CD14-positive monocyte (primary cell): Measurements from ENCODE around the gene ZIM2. TPM values are rescaled to one million over a fixed set of nuclear protein-coding genes. Genes with fewer than 3 reads are reported as not detected.

Source experiments
- DNase-seq, 3 donors: peaks; one replicate each; pipeline ENCODE4 v3.0.0-alpha.2; 2011 to 2022
- H2AFZ ChIP-seq: 2 replicates; pipeline ENCODE4 v1.6.0; 2012; ENCODE audit warnings: mild to moderate bottlenecking, low read depth, low read length, inconsistent platforms; ENCODE audit not compliant: insufficient read depth, poor library complexity, severe bottlenecking
- H3K27ac ChIP-seq, 2 donors: 1 replicate in 1 of 2; 2 replicates in 1 of 2; pipeline ENCODE4 v1.5.1; 2012 to 2013; ENCODE audit warnings: low read length in 2 of 2, control low read depth in 1 of 2, inconsistent platforms in 1 of 2, low read depth in 1 of 2, mild to moderate bottlenecking in 1 of 2
- H3K27me3 ChIP-seq, 2 donors: one replicate each; pipeline versions ENCODE4 v1.6.0 to v1.6.1; 2011 to 2013; ENCODE audit warnings: low read length in 2 of 2; ENCODE audit not compliant: control insufficient read depth in 2 of 2, insufficient read depth in 2 of 2
- H3K36me3 ChIP-seq, 2 donors: replicated peaks in 1 of 2; 1 replicate in 1 of 2; 2 replicates in 1 of 2; pipeline versions ENCODE4 v1.5.1 to v1.6.1; 2012 to 2013; ENCODE audit warnings: low read length in 2 of 2, control low read depth in 1 of 2, inconsistent platforms in 1 of 2, mild to moderate bottlenecking in 1 of 2; ENCODE audit not compliant: insufficient read depth in 2 of 2, control insufficient read depth in 1 of 2
- H3K4me1 ChIP-seq, 2 donors: 1 replicate in 1 of 2; 2 replicates in 1 of 2; pipeline versions ENCODE4 v1.5.1 to v1.6.1; 2012 to 2013; ENCODE audit warnings: low read length in 2 of 2, control low read depth in 1 of 2, inconsistent platforms in 1 of 2, mild to moderate bottlenecking in 1 of 2, moderate library complexity in 1 of 2; ENCODE audit not compliant: insufficient read depth in 2 of 2, control insufficient read depth in 1 of 2
- H3K4me2 ChIP-seq: replicated peaks from 2 replicates; pipeline ENCODE3; 2012; ENCODE audit warnings: low read length, moderate library complexity, mild to moderate bottlenecking; ENCODE audit not compliant: poor library complexity, severe bottlenecking; ENCODE audit errors: extremely low read depth
- H3K4me3 ChIP-seq, 3 experiments: fragments of 200-600 bp in 1 of 3; sonication (generic) in 1 of 3; replicated peaks in 1 of 3; 1 replicate in 2 of 3; 2 replicates in 1 of 3; pipeline ENCODE4 v1.5.1; 2011 to 2013; ENCODE audit warnings: low read length in 3 of 3, mild to moderate bottlenecking in 3 of 3, control low read depth in 2 of 3, low read depth in 2 of 3, inconsistent platforms in 1 of 3, moderate library complexity in 1 of 3
- H3K79me2 ChIP-seq: 2 replicates; pipeline ENCODE4 v1.6.0; 2012; ENCODE audit warnings: mild to moderate bottlenecking, control low read depth, inconsistent platforms, low read length, moderate library complexity; ENCODE audit not compliant: insufficient read depth
- H3K9ac ChIP-seq: 2 replicates; pipeline ENCODE4 v1.6.0; 2017; ENCODE audit warnings: low read length, mild to moderate bottlenecking; ENCODE audit not compliant: insufficient read depth, poor library complexity, severe bottlenecking
- H3K9me3 ChIP-seq, 2 donors: replicated peaks in 1 of 2; 1 replicate in 1 of 2; 2 replicates in 1 of 2; pipeline versions ENCODE4 v1.5.1 to v1.6.1; 2012 to 2013; ENCODE audit warnings: low read length in 2 of 2, control low read depth in 1 of 2; ENCODE audit not compliant: control insufficient read depth in 1 of 2, insufficient read depth in 1 of 2
- H4K20me1 ChIP-seq: 2 replicates; pipeline ENCODE4 v1.6.0; 2012; ENCODE audit warnings: mild to moderate bottlenecking, low read length, control low read depth, moderate library complexity; ENCODE audit not compliant: insufficient read depth
- H3K27ac Mint-ChIP-seq, 7 donors: one replicate each; pipeline ENCODE4 v1.8.0; 2020; ENCODE audit warnings: mild to moderate bottlenecking in 7 of 7, mixed read lengths in 7 of 7, moderate library complexity in 6 of 7, inconsistent platforms in 2 of 7
- H3K27me3 Mint-ChIP-seq, 3 donors: one replicate each; pipeline ENCODE4 v1.8.0; 2021 to 2022; ENCODE audit warnings: low read depth in 3 of 3, mild to moderate bottlenecking in 3 of 3, mixed read lengths in 3 of 3, moderate library complexity in 3 of 3, inconsistent platforms in 1 of 3
- H3K36me3 Mint-ChIP-seq, 2 donors: one replicate each; pipeline ENCODE4 v1.8.0; 2020; ENCODE audit warnings: mixed read lengths in 2 of 2, inconsistent platforms in 1 of 2, mild to moderate bottlenecking in 1 of 2
- H3K4me1 Mint-ChIP-seq: one replicate; pipeline ENCODE4 v1.8.0; 2020; ENCODE audit warnings: mild to moderate bottlenecking, mixed read lengths
- H3K4me3 Mint-ChIP-seq, 2 donors: one replicate each; pipeline ENCODE4 v1.8.0; 2020; ENCODE audit warnings: mild to moderate bottlenecking in 2 of 2, mixed read lengths in 2 of 2, moderate library complexity in 1 of 2
- H3K9me3 Mint-ChIP-seq, 7 donors: one replicate each; pipeline ENCODE4 v1.8.0; 2020 to 2022; ENCODE audit warnings: mixed read lengths in 7 of 7, mild to moderate bottlenecking in 6 of 7, moderate library complexity in 6 of 7, inconsistent platforms in 2 of 7
- CTCF ChIP-seq: fragments of 200-600 bp; IDR thresholded peaks from one replicate; pipeline ENCODE4 v1.8.0; 2022; ENCODE audit warnings: antibody characterized with exemption, mild to moderate bottlenecking
- WGBS: methylation state at CpG from one replicate; pipeline ENCODE4 v1.1.5; 2013; ENCODE audit warnings: missing lambda C conversion rate; ENCODE audit not compliant: insufficient coverage; 5-methylcytosine and 5-hydroxymethylcytosine counted together
- intact Hi-C, 2 donors: fragments of 100-400 bp; cut with micrococcal nuclease; formaldehyde crosslinking; loops; one replicate each; pipeline versions ENCODE4 v1.15.0 to v1.15.1; 2023
- polyA plus RNA-seq, 3 donors: library from polyadenylated mRNA; depleted of rRNA in 1 of 3; unstranded in 2 of 3; stranded (reverse) in 1 of 3; fragments of 300-500 nt in 2 of 3; fragments of >200 nt in 1 of 3; fragmentation: Illumina TruSeq in 2 of 3; gene quantifications; 1 replicate in 2 of 3; 2 replicates in 1 of 3; pipeline ENCODE4 v1.2.3, GENCODE V29; 2012 to 2021

The ZIM2 gene
- polyA plus RNA-seq, 3 donors, result not detected

- no peak overlapping the region for H3K27ac Mint-ChIP-seq
- no peaks in the 10 kb centered on the region for H4K20me1 ChIP-seq
- WGBS, result 79% methylated on average over 4 of the region's 5 CpGs
- no peaks in the 10 kb centered on the region for H3K79me2 ChIP-seq
- H3K4me2 ChIP-seq, result no peak overlapping the region
- DNase-seq, result no peak
- no peaks in the 10 kb centered on the region for H3K36me3 ChIP-seq
- no peak overlapping the region for H2AFZ ChIP-seq
- H3K27me3 Mint-ChIP-seq, result peaks cover 5 to 10% (median 9%) of the 10 kb centered on the region in 3 donors
- TF ChIP-seq CTCF, result no peak
- H3K4me3 Mint-ChIP-seq, result no peak overlapping the region
- no peak overlapping the region for H3K4me3 ChIP-seq
- H3K27me3 ChIP-seq, result peaks cover 0 to 3% of the 10 kb centered on the region in 2 donors
- H3K9me3 Mint-ChIP-seq, result peaks cover 32 to 62% (median 44%) of the 10 kb centered on the region in 7 donors
- intact Hi-C loops, result no loop called here
- peaks cover 57% of the 10 kb centered on the region in 2 donors for H3K9me3 ChIP-seq
- H3K4me1 ChIP-seq, result peaks cover 21 to 22% of the 10 kb centered on the region in 2 donors
- no peak overlapping the region for H3K27ac ChIP-seq
- peaks cover 0 to 3% of the 10 kb centered on the region in 2 donors for H3K36me3 Mint-ChIP-seq
- no peak overlapping the region for H3K9ac ChIP-seq
- H3K4me1 Mint-ChIP-seq, result peaks cover 14% of the 10 kb centered on the region
These were observed 5.8 kb downstream of the ZIM2 start for GRCh38 chr19:56834564-56835375.

GRCh38 chr19:56832352-56832928 is 8.1 kb downstream of the ZIM2 start:
- no peak for DNase-seq
- H3K9me3 Mint-ChIP-seq, result peaks cover 13 to 47% (median 27%) of the 10 kb centered on the region in 7 donors
- intact Hi-C loops, result no loop called here

More at GRCh38 chr19:56832352-56832928, 8.1 kb downstream of the ZIM2 start:
- no peak overlapping the region for H3K4me3 Mint-ChIP-seq
- no peak overlapping the region for H3K27ac ChIP-seq
- peaks cover 6% of the 10 kb centered on the region in 2 donors for H3K4me1 ChIP-seq
- no peak overlapping the region for H3K4me3 ChIP-seq
- H4K20me1 ChIP-seq, result no peaks in the 10 kb centered on the region
- H3K27ac Mint-ChIP-seq, result no peak overlapping the region
- no peak overlapping the region for H2AFZ ChIP-seq
- peaks cover 42% of the 10 kb centered on the region in 2 donors for H3K9me3 ChIP-seq
- no peaks in the 10 kb centered on the region for H3K79me2 ChIP-seq
- H3K36me3 Mint-ChIP-seq, result no peaks in the 10 kb centered on the region
- TF ChIP-seq CTCF, result no peak
- H3K27me3 ChIP-seq, result no peaks in the 10 kb centered on the region
- no peak overlapping the region for H3K4me2 ChIP-seq
- H3K27me3 Mint-ChIP-seq, result peaks cover 0 to 3% (median 2%) of the 10 kb centered on the region in 3 donors
- WGBS, result 61% methylated on average over 2 of the region's 5 CpGs
- H3K4me1 Mint-ChIP-seq, result peaks cover 4% of the 10 kb centered on the region
- no peak overlapping the region for H3K9ac ChIP-seq
- H3K36me3 ChIP-seq, result no peaks in the 10 kb centered on the region
